ENCODE measurements around the gene EFCAB6.

The EFCAB6 gene

DNA sequence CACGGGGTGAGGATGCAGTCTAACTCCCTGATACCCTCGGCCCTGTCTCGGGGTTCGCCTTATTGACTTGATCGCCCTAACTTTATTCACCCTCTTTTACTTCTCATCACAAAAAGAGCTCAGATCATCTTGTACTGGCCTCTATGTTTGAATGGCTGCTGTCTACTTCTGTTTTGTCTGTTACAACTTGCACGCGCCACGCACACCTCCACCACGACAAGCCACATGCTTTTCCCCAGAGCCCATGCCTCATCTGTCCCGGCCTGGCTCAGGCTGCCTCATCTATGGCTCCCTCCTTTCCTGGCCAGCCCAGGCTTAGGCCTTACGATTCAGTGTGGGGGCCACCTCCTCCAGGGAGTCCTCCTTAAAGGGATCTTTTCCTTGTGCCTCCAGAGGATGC, 180.9 kb downstream of the EFCAB6 start:
- Histone ChIP-seq H3K9me3 (ENCODE audit: control insufficient read depth in 1 of 2, low read length in 2 of 2) (no peaks in the 10 kb centered on the region), H3K27ac (ENCODE audit: low read depth, low read length) (no peak overlapping the region), H3K4me3 (ENCODE audit: low read depth in 1 of 2, low read length in 2 of 2) (no peak overlapping the region), H3K36me3 (ENCODE audit: control insufficient read depth in 1 of 2, insufficient read depth in 2 of 2, low read length in 2 of 2) (no peaks in the 10 kb centered on the region), H3K9ac (ENCODE audit: low read depth in 1 of 2, low read length in 2 of 2) (no peak overlapping the region), H3K4me1 (ENCODE audit: control insufficient read depth in 1 of 2, insufficient read depth in 2 of 2, low read length in 2 of 2) (no peaks in the 10 kb centered on the region), H3K27me3 (ENCODE audit: control insufficient read depth in 1 of 2, insufficient read depth in 2 of 2, low read length in 2 of 2) (no peaks in the 10 kb centered on the region)

DNA sequence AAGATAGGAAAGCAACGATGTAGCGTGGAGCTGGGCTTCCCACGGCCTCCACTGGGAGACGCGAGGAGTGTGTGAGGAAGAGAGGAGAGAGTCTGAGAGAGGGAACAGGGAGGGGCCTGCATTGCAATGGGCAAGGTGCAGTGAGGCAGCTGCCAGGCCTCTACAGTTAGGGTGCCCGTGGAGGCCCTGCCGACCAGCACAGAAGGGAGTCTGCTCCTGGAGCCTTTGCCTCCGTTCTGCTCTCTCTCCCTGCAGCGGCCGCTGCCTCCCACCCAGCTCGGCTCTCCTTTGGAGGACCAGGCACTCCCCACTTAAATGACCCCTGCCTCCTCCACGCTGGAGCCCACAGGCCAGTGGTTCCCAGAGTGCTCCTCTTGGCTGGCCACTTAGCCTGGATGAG, 181.7 kb downstream of the EFCAB6 start:
- H3K27me3 ChIP-seq (ENCODE audit: control insufficient read depth in 1 of 2, insufficient read depth in 2 of 2, low read length in 2 of 2) = no peaks in the 10 kb centered on the region
- no peak overlapping the region for H3K9ac ChIP-seq (ENCODE audit: low read depth in 1 of 2, low read length in 2 of 2)
- no peak overlapping the region for H3K4me3 ChIP-seq (ENCODE audit: low read depth in 1 of 2, low read length in 2 of 2)
- H3K9me3 ChIP-seq (ENCODE audit: control insufficient read depth in 1 of 2, low read length in 2 of 2) = no peaks in the 10 kb centered on the region
- no peak overlapping the region for H3K27ac ChIP-seq (ENCODE audit: low read depth, low read length)
- no peaks in the 10 kb centered on the region for H3K4me1 ChIP-seq (ENCODE audit: control insufficient read depth in 1 of 2, insufficient read depth in 2 of 2, low read length in 2 of 2)
- H3K36me3 ChIP-seq (ENCODE audit: control insufficient read depth in 1 of 2, insufficient read depth in 2 of 2, low read length in 2 of 2) = no peaks in the 10 kb centered on the region

DNA sequence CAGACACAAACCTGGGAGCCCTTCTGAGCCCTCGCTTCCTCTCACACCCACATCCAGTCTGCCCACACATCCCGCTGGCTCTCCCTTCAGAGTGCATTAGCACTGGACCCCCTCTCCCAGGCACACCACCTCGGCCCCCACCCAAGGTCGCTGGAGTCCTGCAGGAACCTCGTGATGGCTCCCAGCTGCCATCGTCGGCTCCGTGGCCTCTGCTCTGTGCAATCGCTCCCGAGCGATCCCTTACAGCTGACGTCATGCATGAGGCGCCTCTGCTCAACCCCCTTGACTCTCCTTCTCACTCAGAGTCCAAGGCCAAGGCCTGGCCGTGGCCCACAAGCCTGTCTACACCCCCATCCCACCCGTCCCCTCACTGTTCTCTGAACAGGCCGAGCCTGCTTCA, 183.9 kb downstream of the EFCAB6 start:
- Histone ChIP-seq H3K4me3 (ENCODE audit: low read depth in 1 of 2, low read length in 2 of 2) (no peak overlapping the region), H3K9ac (ENCODE audit: low read depth in 1 of 2, low read length in 2 of 2) (no peak overlapping the region), H3K4me1 (ENCODE audit: control insufficient read depth in 1 of 2, insufficient read depth in 2 of 2, low read length in 2 of 2) (no peaks in the 10 kb centered on the region), H3K36me3 (ENCODE audit: control insufficient read depth in 1 of 2, insufficient read depth in 2 of 2, low read length in 2 of 2) (no peaks in the 10 kb centered on the region), H3K27me3 (ENCODE audit: control insufficient read depth in 1 of 2, insufficient read depth in 2 of 2, low read length in 2 of 2) (no peaks in the 10 kb centered on the region), H3K9me3 (ENCODE audit: control insufficient read depth in 1 of 2, low read length in 2 of 2) (no peaks in the 10 kb centered on the region), H3K27ac (ENCODE audit: low read depth, low read length) (no peak overlapping the region)

DNA sequence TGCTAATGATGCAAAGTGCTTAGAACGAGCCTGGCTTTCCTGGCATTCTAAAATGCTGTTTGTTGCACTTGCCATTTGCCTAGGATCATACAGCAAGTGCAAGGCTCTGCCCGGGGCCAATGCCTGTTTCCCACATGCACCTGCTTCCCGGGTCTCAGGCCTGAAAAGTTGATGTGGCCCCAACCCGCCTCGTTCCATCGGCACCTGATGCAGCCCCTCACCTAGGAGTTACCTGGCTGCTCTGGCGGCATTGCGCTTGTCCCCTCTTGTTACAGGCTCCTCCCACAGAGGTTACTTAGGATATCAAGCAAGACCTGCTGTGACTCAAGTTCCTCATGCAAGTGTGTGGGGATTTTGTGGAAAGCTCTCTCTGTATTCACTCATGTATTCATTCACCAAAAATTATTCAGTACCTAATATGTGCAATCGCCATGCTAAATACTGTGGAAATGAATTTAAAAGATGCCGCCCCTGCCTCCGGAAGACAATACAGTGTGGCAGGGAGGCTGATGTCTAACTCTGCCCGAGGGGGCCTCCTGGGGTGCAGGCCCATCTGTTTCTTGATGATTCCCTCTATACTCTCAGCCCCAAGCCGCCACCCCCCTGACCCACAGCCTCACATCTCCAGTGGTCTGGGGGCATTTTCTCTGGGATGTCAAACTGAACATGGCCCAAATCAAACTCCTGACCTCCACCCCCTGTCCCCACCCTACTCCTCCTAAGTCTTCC, 184.5 kb downstream of the EFCAB6 start:
- no peak overlapping the region for H3K9ac ChIP-seq (ENCODE audit: low read depth in 1 of 2, low read length in 2 of 2)

DNA sequence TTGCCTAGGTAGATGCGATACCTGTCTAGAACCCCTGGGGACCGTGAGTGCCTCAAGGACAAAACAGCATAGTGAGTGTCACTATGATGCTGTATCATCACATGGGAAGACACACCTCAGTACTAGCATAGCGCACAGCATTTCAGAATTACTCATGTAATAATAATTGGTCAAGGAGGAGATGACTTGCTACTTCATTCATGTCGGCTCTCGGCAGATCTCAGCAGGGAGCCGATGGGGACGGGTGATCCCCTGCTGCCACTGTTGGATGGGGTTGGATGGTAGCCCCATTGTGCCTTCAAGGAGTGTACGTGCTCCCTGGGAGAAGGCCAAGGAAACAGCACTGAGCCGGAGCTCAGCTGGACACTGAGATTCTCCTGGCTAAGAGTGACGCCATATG, 186.9 kb downstream of the EFCAB6 start:
- H3K27ac ChIP-seq (ENCODE audit: low read depth, low read length) = no peak overlapping the region
- no peaks in the 10 kb centered on the region for H3K27me3 ChIP-seq (ENCODE audit: control insufficient read depth in 1 of 2, insufficient read depth in 2 of 2, low read length in 2 of 2)
- H3K4me3 ChIP-seq (ENCODE audit: low read depth in 1 of 2, low read length in 2 of 2) = no peak overlapping the region
- no peak overlapping the region for H3K9ac ChIP-seq (ENCODE audit: low read depth in 1 of 2, low read length in 2 of 2)
- no peaks in the 10 kb centered on the region for H3K9me3 ChIP-seq (ENCODE audit: control insufficient read depth in 1 of 2, low read length in 2 of 2)
- no peaks in the 10 kb centered on the region for H3K36me3 ChIP-seq (ENCODE audit: control insufficient read depth in 1 of 2, insufficient read depth in 2 of 2, low read length in 2 of 2)
- H3K4me1 ChIP-seq (ENCODE audit: control insufficient read depth in 1 of 2, insufficient read depth in 2 of 2, low read length in 2 of 2) = no peaks in the 10 kb centered on the region

More for the DNA sequence above, 184.5 kb downstream of the EFCAB6 start:
- Histone ChIP-seq H3K36me3 (ENCODE audit: control insufficient read depth in 1 of 2, insufficient read depth in 2 of 2, low read length in 2 of 2) (no peaks in the 10 kb centered on the region), H3K27ac (ENCODE audit: low read depth, low read length) (no peak overlapping the region), H3K4me1 (ENCODE audit: control insufficient read depth in 1 of 2, insufficient read depth in 2 of 2, low read length in 2 of 2) (no peaks in the 10 kb centered on the region), H3K9me3 (ENCODE audit: control insufficient read depth in 1 of 2, low read length in 2 of 2) (no peaks in the 10 kb centered on the region), H3K4me3 (ENCODE audit: low read depth in 1 of 2, low read length in 2 of 2) (no peak overlapping the region), H3K27me3 (ENCODE audit: control insufficient read depth in 1 of 2, insufficient read depth in 2 of 2, low read length in 2 of 2) (no peaks in the 10 kb centered on the region)

DNA sequence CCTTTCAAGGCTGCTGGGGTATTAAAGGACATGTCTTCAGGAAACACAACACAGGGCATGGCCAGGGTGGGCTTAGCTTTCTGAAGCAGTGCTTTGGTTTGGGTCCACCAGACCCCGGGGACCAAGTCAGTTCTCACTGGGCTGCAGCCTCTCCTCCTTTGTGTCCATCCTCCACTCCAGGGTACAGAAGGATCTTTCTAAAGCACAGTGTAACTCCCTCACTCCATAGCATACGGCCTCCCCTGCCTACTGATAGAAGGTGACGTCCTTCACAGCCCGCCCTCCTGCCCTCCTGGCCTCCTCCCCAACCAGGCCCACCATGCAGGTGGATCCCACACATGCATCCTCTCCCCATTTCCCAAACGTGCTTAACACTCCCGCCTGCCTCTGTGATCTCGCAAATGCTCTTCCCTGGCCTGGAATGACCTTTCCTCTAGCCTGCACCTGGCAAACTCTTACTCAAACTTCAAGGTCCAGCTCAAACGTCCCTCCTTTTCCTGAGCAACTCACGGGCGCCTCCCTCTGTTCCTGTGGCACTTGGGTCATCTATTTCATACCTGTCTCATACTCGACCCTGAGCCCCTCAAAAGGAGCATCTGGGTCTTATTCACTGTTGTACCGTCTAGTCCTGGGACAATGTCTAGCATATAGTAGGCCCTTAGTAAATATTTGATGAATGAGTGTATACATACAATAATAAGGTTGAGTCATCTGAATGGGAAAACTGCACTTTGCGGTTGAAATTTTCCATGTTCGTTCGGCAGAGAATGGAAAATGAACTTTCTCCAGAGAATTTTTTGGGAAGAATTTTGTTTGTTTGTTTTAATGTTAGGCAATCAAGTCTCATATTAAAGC, 187.7 kb downstream of the EFCAB6 start:
- Histone ChIP-seq H3K4me3 (ENCODE audit: low read depth in 1 of 2, low read length in 2 of 2) (no peak overlapping the region), H3K27me3 (ENCODE audit: control insufficient read depth in 1 of 2, insufficient read depth in 2 of 2, low read length in 2 of 2) (no peaks in the 10 kb centered on the region), H3K36me3 (ENCODE audit: control insufficient read depth in 1 of 2, insufficient read depth in 2 of 2, low read length in 2 of 2) (no peaks in the 10 kb centered on the region), H3K9me3 (ENCODE audit: control insufficient read depth in 1 of 2, low read length in 2 of 2) (peaks cover 0 to 1% of the 10 kb centered on the region in 2 donors), H3K27ac (ENCODE audit: low read depth, low read length) (no peak overlapping the region), H3K9ac (ENCODE audit: low read depth in 1 of 2, low read length in 2 of 2) (no peak overlapping the region), H3K4me1 (ENCODE audit: control insufficient read depth in 1 of 2, insufficient read depth in 2 of 2, low read length in 2 of 2) (no peaks in the 10 kb centered on the region)

DNA sequence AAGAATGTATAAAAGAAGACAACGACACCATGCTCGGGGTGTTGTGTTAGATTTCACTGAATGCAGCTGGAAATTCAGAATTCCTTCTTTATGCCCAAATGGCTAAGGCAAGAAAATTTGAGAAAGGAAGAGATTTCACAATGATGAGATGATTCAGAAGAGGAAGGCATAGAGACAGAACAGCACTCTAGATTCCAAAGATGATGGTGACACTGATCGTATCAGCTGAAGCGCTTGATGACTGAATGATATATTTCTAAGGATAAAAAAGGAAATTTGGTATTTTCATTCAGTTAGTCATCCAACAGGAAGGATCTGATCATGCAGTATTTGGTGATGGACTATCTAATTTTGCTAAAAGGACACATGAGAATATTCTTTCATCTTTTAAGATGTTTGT, 189.2 kb downstream of the EFCAB6 start:
- H3K27ac ChIP-seq (ENCODE audit: low read depth, low read length) = no peak overlapping the region
- H3K9me3 ChIP-seq (ENCODE audit: control insufficient read depth in 1 of 2, low read length in 2 of 2) = peaks cover 0 to 1% of the 10 kb centered on the region in 2 donors
- H3K4me1 ChIP-seq (ENCODE audit: control insufficient read depth in 1 of 2, insufficient read depth in 2 of 2, low read length in 2 of 2) = no peaks in the 10 kb centered on the region
- H3K4me3 ChIP-seq (ENCODE audit: low read depth in 1 of 2, low read length in 2 of 2) = no peak overlapping the region
- no peaks in the 10 kb centered on the region for H3K27me3 ChIP-seq (ENCODE audit: control insufficient read depth in 1 of 2, insufficient read depth in 2 of 2, low read length in 2 of 2)
- H3K36me3 ChIP-seq (ENCODE audit: control insufficient read depth in 1 of 2, insufficient read depth in 2 of 2, low read length in 2 of 2) = no peaks in the 10 kb centered on the region
- no peak overlapping the region for H3K9ac ChIP-seq (ENCODE audit: low read depth in 1 of 2, low read length in 2 of 2)

DNA sequence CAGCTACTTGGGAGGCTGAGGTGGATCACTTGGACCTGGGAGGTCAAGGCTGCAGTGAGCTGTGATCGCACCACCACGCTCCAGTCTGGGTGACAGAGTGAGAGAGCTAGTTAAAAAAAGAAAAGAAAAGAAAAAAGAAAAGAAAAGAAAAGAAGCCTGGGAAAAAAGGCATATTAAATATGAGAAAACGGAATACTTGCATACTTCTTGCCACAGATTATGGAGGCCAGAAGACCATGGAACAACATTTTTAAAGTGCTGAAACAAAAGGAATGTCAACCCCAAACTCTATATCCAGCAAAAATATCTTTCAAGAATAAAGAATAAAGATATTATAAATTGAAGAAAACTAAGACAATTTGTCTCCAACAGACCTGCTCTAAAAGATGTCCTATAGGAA, 191.9 kb downstream of the EFCAB6 start:
- Histone ChIP-seq H3K9me3 (ENCODE audit: control insufficient read depth in 1 of 2, low read length in 2 of 2) (peaks cover 0 to 1% of the 10 kb centered on the region in 2 donors), H3K36me3 (ENCODE audit: control insufficient read depth in 1 of 2, insufficient read depth in 2 of 2, low read length in 2 of 2) (no peaks in the 10 kb centered on the region), H3K9ac (ENCODE audit: low read depth in 1 of 2, low read length in 2 of 2) (no peak overlapping the region), H3K4me1 (ENCODE audit: control insufficient read depth in 1 of 2, insufficient read depth in 2 of 2, low read length in 2 of 2) (peaks cover 5% of the 10 kb centered on the region in 2 donors), H3K4me3 (ENCODE audit: low read depth in 1 of 2, low read length in 2 of 2) (no peak overlapping the region), H3K27ac (ENCODE audit: low read depth, low read length) (no peak overlapping the region), H3K27me3 (ENCODE audit: control insufficient read depth in 1 of 2, insufficient read depth in 2 of 2, low read length in 2 of 2) (no peaks in the 10 kb centered on the region)

DNA sequence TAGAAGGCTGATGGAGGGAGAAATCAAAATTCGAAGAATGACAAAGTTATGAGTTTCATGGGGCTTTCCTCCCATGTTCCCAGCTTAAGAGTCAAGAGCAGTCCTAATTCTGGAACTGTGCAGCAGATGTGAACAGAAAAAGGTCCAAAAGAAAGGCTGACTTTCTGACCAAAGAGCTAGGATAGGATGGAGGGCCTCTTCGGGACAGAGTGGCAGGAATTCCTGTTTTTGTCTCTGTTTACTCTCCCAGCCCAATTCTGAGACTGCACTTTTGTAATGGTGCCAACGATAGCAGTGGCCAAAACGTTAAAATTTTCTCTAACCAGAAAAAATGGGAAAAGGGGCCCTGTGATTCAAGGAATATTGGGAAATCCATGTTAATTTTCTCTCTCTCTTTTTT, 193.6 kb downstream of the EFCAB6 start:
- no peak overlapping the region for H3K27ac ChIP-seq (ENCODE audit: low read depth, low read length)
- peaks cover 5% of the 10 kb centered on the region in 2 donors for H3K4me1 ChIP-seq (ENCODE audit: control insufficient read depth in 1 of 2, insufficient read depth in 2 of 2, low read length in 2 of 2)
- no peak overlapping the region for H3K4me3 ChIP-seq (ENCODE audit: low read depth in 1 of 2, low read length in 2 of 2)
- no peak overlapping the region for H3K9ac ChIP-seq (ENCODE audit: low read depth in 1 of 2, low read length in 2 of 2)
- H3K9me3 ChIP-seq (ENCODE audit: control insufficient read depth in 1 of 2, low read length in 2 of 2) = peaks cover 0 to 1% of the 10 kb centered on the region in 2 donors
- no peaks in the 10 kb centered on the region for H3K27me3 ChIP-seq (ENCODE audit: control insufficient read depth in 1 of 2, insufficient read depth in 2 of 2, low read length in 2 of 2)
- no peaks in the 10 kb centered on the region for H3K36me3 ChIP-seq (ENCODE audit: control insufficient read depth in 1 of 2, insufficient read depth in 2 of 2, low read length in 2 of 2)

DNA sequence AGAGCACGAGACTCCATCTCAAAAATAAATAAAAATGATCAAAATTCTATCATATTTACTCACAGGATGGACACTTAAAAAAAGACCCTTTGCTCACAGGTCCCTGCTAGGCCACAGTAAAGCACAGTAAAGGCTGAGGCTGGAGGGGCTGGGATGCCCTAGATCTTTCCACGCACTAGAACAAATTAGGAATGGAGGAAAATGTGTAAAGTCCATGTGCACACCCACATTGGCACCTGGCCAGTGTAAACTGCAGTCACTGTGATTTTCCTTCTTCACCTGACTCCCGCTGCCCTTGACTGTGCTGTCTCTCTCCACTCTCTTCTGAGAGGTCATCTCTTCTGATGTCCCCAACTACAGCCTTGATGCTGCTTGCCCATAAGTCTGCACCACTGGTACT, 195.5 kb downstream of the EFCAB6 start:
- H3K27ac ChIP-seq (ENCODE audit: low read depth, low read length) = no peak overlapping the region
- no peaks in the 10 kb centered on the region for H3K36me3 ChIP-seq (ENCODE audit: control insufficient read depth in 1 of 2, insufficient read depth in 2 of 2, low read length in 2 of 2)
- no peaks in the 10 kb centered on the region for H3K27me3 ChIP-seq (ENCODE audit: control insufficient read depth in 1 of 2, insufficient read depth in 2 of 2, low read length in 2 of 2)
- H3K4me3 ChIP-seq (ENCODE audit: low read depth in 1 of 2, low read length in 2 of 2) = no peak overlapping the region
- peaks cover 5% of the 10 kb centered on the region in 2 donors for H3K4me1 ChIP-seq (ENCODE audit: control insufficient read depth in 1 of 2, insufficient read depth in 2 of 2, low read length in 2 of 2)
- H3K9me3 ChIP-seq (ENCODE audit: control insufficient read depth in 1 of 2, low read length in 2 of 2) = peaks cover 0 to 1% of the 10 kb centered on the region in 2 donors
- no peak overlapping the region for H3K9ac ChIP-seq (ENCODE audit: low read depth in 1 of 2, low read length in 2 of 2)
